WTC11 (cell line): ENCODE measurements around the gene ITGA8.
"Not testable (repeated sequence)": the region's sequence is repeated elsewhere in the genome, so short reads cannot be mapped to it uniquely, and the experiment has no call there.

Source experiments
- CBFB ChIP-seq: sonication (generic); formaldehyde crosslinking; IDR thresholded peaks from 2 replicates; pipeline ENCODE4 v1.8.1; 2022; ENCODE audit warnings: mild to moderate bottlenecking, low read depth, missing genetic modification reagents
- CTCF ChIP-seq: fragments of 200-600 bp; IDR thresholded peaks from 2 replicates; pipeline ENCODE4 v1.8.0; 2022; ENCODE audit warnings: antibody characterized with exemption
- ETV6 ChIP-seq: sonication (generic); formaldehyde crosslinking; IDR thresholded peaks from 2 replicates; pipeline ENCODE4 v1.8.1; 2022; ENCODE audit warnings: mild to moderate bottlenecking, missing genetic modification reagents
- FOXJ3 ChIP-seq: sonication (generic); formaldehyde crosslinking; IDR thresholded peaks from 2 replicates; pipeline ENCODE4 v1.9.0; 2021; ENCODE audit warnings: missing genetic modification reagents, mild to moderate bottlenecking, borderline replicate concordance
- IRF2 ChIP-seq: sonication (generic); formaldehyde crosslinking; IDR thresholded peaks from 2 replicates; pipeline ENCODE4 v1.8.0; 2022; ENCODE audit warnings: low read depth, missing genetic modification reagents, borderline replicate concordance
- NR2C2 ChIP-seq: sonication (generic); formaldehyde crosslinking; IDR thresholded peaks from 2 replicates; pipeline ENCODE4 v1.8.0; 2022; ENCODE audit warnings: mild to moderate bottlenecking, missing genetic modification reagents
- ZNF219 ChIP-seq: sonication (generic); formaldehyde crosslinking; IDR thresholded peaks from 2 replicates; pipeline ENCODE4 v1.8.0; 2023; ENCODE audit warnings: missing genetic modification reagents, mild to moderate bottlenecking, borderline replicate concordance

- not testable (repeated sequence) for TF ChIP-seq FOXJ3 (CRISPR knock-in tag); CTCF; NR2C2 (CRISPR knock-in tag); ZNF219; CBFB (CRISPR knock-in tag); IRF2 (CRISPR knock-in tag); ETV6 (CRISPR knock-in tag)
Observed at GRCh38 chr10:15631205-15631604, 88.5 kb downstream of the ITGA8 start.
